Vagina (tissue), 2 donors: ENCODE measurements around the gene BICC1. TPM values are rescaled to one million over a fixed set of nuclear protein-coding genes. Genes with fewer than 3 reads are reported as not detected.

Experiments used
- DNase-seq, 2 donors: peaks; one replicate each; pipeline ENCODE4 v3.0.0-alpha.2; 2017; ENCODE audit errors: extremely low spot score in 2 of 2
- H3K27ac ChIP-seq: fragments of 200-600 bp; sonication (generic); one replicate; pipeline ENCODE4 v1.5.1; 2019
- H3K27me3 ChIP-seq: fragments of 200-600 bp; sonication (generic); one replicate; pipeline ENCODE4 v1.5.1; 2019
- H3K36me3 ChIP-seq, 2 donors: fragments of 200-600 bp; sonication (generic); one replicate each; pipeline ENCODE4 v1.5.1; 2017 to 2019
- H3K4me1 ChIP-seq: fragments of 200-600 bp; sonication (generic); one replicate; pipeline ENCODE4 v1.5.1; 2019
- H3K4me3 ChIP-seq, 2 donors: fragments of 200-600 bp; sonication (generic); 1 replicate in 1 of 2; 2 replicates in 1 of 2; pipeline ENCODE4 v1.5.1; 2016 to 2019
- H3K9me3 ChIP-seq: fragments of 200-600 bp; sonication (generic); one replicate; pipeline ENCODE4 v1.5.1; 2019
- CTCF ChIP-seq, 3 experiments: fragments of 450-650 bp in 2 of 3; fragments of 200-600 bp in 1 of 3; sonication (generic) in 1 of 3; IDR thresholded peaks; one replicate each; pipeline ENCODE4 v1.5.1; 2017 to 2019; ENCODE audit warnings: antibody characterized with exemption in 3 of 3, mild to moderate bottlenecking in 2 of 3, moderate library complexity in 2 of 3
- POLR2A ChIP-seq, 2 donors: fragments of 450-650 bp; IDR thresholded peaks; one replicate each; pipeline ENCODE4 v1.6.1; 2017; ENCODE audit warnings: antibody characterized with exemption in 2 of 2, mild to moderate bottlenecking in 2 of 2, moderate library complexity in 2 of 2
- POLR2AphosphoS5 ChIP-seq, 2 donors: sonication (generic); formaldehyde crosslinking; IDR thresholded peaks; one replicate each; pipeline ENCODE4 v1.9.0; 2017; ENCODE audit warnings: antibody characterized with exemption in 2 of 2, mild to moderate bottlenecking in 2 of 2, low read depth in 1 of 2; ENCODE audit not compliant: insufficient read depth in 1 of 2
- intact Hi-C: fragments of 100-400 bp; cut with DNase I; formaldehyde crosslinking; loops from one replicate; pipeline ENCODE4 v1.15.1; 2023
- total RNA-seq: library from RNA; depleted of rRNA; stranded (reverse); fragments of >200 nt; gene quantifications from one replicate; pipeline ENCODE4 v1.2.3, GENCODE V29; 2016

The BICC1 gene
- total RNA-seq, 1 donor from 2014 or later, result 15.2 TPM

- Histone ChIP-seq H3K4me1 (peaks cover 5% of the 10 kb centered on the region), H3K27ac (no peak overlapping the region), H3K36me3 (no peaks in the 10 kb centered on the region), H3K4me3 (no peak overlapping the region), H3K9me3 (no peaks in the 10 kb centered on the region), H3K27me3 (no peaks in the 10 kb centered on the region)
- DNase-seq, result no peak
- TF ChIP-seq POLR2AphosphoS5 (IDR thresholded peaks at IDR 0.05; ENCODE audit: insufficient read depth in 1 of 2, low read depth in 1 of 2) (no peak), CTCF (IDR thresholded peaks at IDR 0.05) (no peak), POLR2A (IDR thresholded peaks at IDR 0.05) (no peak)
- intact Hi-C loops, result no loop called here
Observed at GRCh38 chr10:58608826-58609531, 96.3 kb downstream of the BICC1 start.

- H3K4me3 ChIP-seq, result no peak overlapping the region
- DNase-seq, result no peak
- TF ChIP-seq POLR2AphosphoS5 (IDR thresholded peaks at IDR 0.05; ENCODE audit: insufficient read depth in 1 of 2, low read depth in 1 of 2), result no peak
- TF ChIP-seq CTCF (IDR thresholded peaks at IDR 0.05), result no peak
- TF ChIP-seq POLR2A (IDR thresholded peaks at IDR 0.05), result no peak
- no peak overlapping the region for H3K27ac ChIP-seq
- no peaks in the 10 kb centered on the region for H3K27me3 ChIP-seq
- H3K4me1 ChIP-seq, result peaks cover 5% of the 10 kb centered on the region
- intact Hi-C loops, result no loop called here
- H3K9me3 ChIP-seq, result no peaks in the 10 kb centered on the region
- no peaks in the 10 kb centered on the region for H3K36me3 ChIP-seq
Observed at GRCh38 chr10:58609532-58610150, 97.0 kb downstream of the BICC1 start.

GRCh38 chr10:58615237-58615935, 102.7 kb downstream of the BICC1 start:
- TF ChIP-seq POLR2A (IDR thresholded peaks at IDR 0.05) (no peak), POLR2AphosphoS5 (IDR thresholded peaks at IDR 0.05; ENCODE audit: insufficient read depth in 1 of 2, low read depth in 1 of 2) (no peak), CTCF (IDR thresholded peaks at IDR 0.05) (no peak)
- H3K9me3 ChIP-seq, result no peaks in the 10 kb centered on the region

GRCh38 chr10:58618158-58618676, 105.5 kb downstream of the BICC1 start:
- intact Hi-C loops, result no loop called here
- TF ChIP-seq POLR2AphosphoS5 (IDR thresholded peaks at IDR 0.05; ENCODE audit: insufficient read depth in 1 of 2, low read depth in 1 of 2), result no peak
- no peak for TF ChIP-seq POLR2A (IDR thresholded peaks at IDR 0.05)
- TF ChIP-seq CTCF (IDR thresholded peaks at IDR 0.05), result no peak
- no peak for DNase-seq
- no peak overlapping the region for H3K4me3 ChIP-seq
- H3K9me3 ChIP-seq, result no peaks in the 10 kb centered on the region
- no peaks in the 10 kb centered on the region for H3K4me1 ChIP-seq
- no peaks in the 10 kb centered on the region for H3K27me3 ChIP-seq
- H3K36me3 ChIP-seq, result no peaks in the 10 kb centered on the region
- no peak overlapping the region for H3K27ac ChIP-seq

More at GRCh38 chr10:58615237-58615935, 102.7 kb downstream of the BICC1 start:
- Histone ChIP-seq H3K4me3 (no peak overlapping the region), H3K4me1 (peaks cover under 1% of the 10 kb centered on the region), H3K27me3 (no peaks in the 10 kb centered on the region), H3K27ac (no peak overlapping the region), H3K36me3 (no peaks in the 10 kb centered on the region)
- no peak for DNase-seq
- intact Hi-C loops, result no loop called here
